ENCODE results near the gene UBP1. TPM values are rescaled to one million over a fixed set of nuclear protein-coding genes. Genes with fewer than 3 reads are reported as not detected.
"Not testable (repeated sequence)": the region's sequence is repeated elsewhere in the genome, so short reads cannot be mapped to it uniquely, and the experiment has no call there.

UBP1 gene
- polyA plus RNA-seq, 4 donors: 82.5 to 116 (median 109) TPM

DNA sequence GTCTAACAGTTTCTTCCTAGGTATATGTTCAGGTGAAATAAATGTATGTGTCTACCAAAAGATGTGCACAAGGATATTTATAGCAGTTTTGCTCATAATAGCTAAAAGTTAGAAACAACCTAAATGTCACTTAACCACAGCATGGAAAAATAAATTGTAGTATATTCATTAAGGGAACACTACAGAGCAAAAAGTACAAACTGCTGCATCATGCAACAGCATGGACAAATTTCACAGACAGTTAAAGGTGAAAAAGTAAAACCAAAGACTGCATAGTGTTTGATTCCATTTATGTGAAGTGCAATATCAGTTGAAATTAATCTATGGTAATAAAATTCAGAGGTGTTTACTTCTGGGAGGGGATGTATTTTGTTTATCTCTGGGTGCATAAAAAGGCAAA, 100.4 kb downstream of the UBP1 start:
- no peak for DNase-seq (ENCODE audit: low read depth in 4 of 4, low spot score in 3 of 4)

DNA sequence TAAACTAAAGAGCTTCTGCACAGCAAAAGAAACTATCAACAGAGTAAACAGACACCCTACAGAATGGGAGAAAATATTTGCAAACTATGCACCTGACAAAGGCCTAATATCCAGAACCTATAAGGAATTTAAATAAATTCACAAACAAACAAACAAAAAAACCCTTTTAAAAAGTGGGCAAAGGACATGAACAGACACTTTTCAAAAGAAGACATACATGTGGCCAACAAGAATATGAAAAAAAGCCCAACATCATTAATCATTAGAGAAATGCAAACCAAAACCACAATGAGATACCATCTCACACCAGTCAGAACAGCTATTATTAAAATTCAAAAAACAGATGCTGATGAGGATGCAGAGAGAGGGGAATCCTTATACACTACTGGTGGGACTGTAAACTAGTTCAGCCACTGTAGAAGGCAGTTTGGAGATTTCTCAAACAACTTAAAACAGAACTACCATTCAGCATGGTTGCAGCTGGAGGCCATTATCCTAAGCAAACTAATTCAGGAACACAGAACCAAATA, 101.2 kb downstream of the UBP1 start:
- DNase-seq (ENCODE audit: low read depth in 4 of 4, low spot score in 3 of 4): not testable (repeated sequence)

Other genes with a start within 250 kb of the UBP1 start
- 1 to 10 TPM; 5.5 to 7.0 (median 6.0) TPM for gene SUSD5, start 221.6 kb downstream of the UBP1 start, polyA plus RNA-seq (ENCODE audit: insufficient read length in 4 of 4)
- gene FBXL2, start 163.0 kb downstream of the UBP1 start, polyA plus RNA-seq (ENCODE audit: insufficient read length in 4 of 4): 10 to 100 TPM; 28.8 to 30.5 (median 30.2) TPM

Measured in right renal pelvis (tissue), 4 donors.